HuH-7.5 (cell line): ENCODE data around the gene RBM7.

Experiments
- DNase-seq: peaks from one replicate; pipeline ENCODE4 v3.0.0; 2011; ENCODE audit warnings: low spot score

RBM7 gene, protein sequence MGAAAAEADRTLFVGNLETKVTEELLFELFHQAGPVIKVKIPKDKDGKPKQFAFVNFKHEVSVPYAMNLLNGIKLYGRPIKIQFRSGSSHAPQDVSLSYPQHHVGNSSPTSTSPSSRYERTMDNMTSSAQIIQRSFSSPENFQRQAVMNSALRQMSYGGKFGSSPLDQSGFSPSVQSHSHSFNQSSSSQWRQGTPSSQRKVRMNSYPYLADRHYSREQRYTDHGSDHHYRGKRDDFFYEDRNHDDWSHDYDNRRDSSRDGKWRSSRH

DNA sequence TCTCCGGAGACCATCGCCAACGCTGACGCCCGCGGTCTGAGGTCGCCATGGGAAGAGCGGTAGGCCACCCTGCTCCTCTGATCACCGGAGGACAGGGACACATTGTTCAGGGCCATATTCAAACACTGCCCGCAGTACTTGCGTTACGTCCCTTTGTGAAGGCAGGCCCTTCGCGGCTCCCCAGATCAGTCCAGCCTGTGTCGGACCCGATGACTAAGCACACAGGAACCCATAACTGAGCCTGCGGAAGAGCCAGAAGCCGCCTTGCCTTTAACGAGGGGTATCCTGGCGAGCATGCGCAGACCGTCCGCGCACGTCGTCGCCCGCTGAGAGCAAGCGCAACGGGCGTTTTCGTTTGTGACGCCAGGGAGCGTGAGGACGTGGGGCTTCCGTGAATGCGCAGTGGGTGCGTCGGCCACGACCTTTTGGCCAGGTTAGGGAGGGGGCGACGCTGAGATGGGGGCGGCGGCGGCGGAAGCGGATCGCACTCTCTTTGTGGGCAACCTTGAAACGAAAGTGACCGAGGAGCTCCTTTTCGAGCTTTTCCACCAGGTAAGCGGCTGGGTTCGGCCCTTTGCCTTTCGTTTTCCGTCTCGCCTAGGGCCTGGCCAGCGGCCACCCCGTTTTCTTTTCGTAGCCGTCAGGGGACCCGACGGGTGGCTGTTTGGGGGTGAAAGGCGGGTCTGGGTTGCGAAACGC, at the start of gene RBM7, which contains the start of gene C11orf71:
TSS of gene RBM7 (plus strand) at position 451 of the 699 bp plus-strand sequence. CDS start at position 457, 6 bp downstream.
TSS of gene C11orf71 (minus strand) at position 296 of the 699 bp plus-strand sequence. CDS start at position 116, 180 bp downstream.
- peak; percentile 51 for DNase-seq

DNA sequence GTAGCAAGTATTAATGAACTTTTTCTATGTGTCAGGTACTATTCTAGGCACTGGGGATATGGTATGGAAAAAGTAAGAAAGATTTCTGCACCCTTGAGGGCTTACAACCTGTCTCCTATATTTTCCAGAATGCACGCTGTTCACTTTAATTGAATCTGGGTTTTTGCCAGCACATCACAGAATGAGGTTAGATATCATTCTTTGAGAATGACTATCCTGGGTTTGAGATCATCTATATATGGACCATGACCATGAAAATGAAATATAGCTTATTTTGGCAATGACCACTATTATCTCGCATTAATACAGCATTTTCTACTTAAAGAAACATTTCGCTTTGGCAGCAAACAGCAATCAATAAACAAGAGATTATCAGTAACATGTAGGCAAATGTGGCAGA, 47.0 kb upstream of the RBM7 start:
- DNase-seq = no peak

DNA sequence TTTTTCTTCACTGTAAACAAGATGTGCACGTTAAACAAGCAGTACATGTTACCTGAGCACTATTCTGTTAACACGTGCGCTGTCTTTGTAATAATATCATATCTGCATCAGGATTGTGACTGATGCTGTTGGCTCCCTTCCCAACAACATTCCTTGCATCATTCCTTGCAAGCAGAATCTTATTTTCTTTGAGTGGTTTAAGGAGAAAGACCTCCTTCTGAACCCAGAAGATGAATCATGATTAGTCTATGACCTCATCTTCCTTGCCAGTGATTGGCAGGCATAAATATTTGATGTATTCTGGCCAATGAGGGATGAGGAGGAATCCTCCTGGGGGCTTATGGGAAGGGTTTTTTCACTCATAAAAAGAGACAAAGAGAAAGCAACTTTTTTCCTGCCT, 46.4 kb upstream of the RBM7 start:
- DNase-seq = no peak

DNA sequence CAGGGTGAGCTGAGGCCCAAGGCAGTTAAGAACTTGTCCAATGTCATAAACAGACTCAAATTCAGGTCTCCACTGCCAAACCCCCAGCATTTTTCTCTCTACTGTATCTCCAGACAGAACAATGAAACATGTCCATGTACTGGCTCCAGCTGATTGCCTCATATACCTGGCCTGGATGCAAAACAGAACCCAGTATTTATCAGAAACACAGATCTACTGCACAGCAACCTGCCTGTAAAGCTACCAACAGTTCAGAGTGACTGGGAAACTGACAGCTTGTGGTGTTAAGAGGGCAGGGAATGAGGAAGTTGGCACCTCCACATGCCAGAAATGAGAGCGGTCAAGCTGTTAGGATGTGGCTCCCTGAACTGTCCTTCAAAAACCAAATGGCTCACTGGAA, 41.8 kb upstream of the RBM7 start:
- DNase-seq = no peak

DNA sequence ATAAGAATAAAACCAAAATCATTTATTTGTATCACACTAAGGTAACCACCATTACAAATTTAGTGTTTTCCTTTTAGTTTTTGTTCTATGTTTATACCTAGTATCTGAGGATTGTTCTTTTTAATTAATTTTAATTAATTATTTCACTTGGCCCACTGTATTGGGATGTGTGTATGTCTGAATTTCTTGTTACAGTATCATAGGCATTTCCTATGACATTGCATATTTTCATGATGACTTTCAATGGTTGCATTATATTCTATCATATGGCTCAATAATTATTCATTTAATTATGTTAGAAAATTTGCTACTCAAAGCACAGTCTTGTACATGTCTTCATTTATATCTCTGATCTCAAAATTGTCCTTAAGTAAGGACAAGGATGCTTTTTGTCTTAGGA, 41.1 kb upstream of the RBM7 start:
- no peak for DNase-seq

DNA sequence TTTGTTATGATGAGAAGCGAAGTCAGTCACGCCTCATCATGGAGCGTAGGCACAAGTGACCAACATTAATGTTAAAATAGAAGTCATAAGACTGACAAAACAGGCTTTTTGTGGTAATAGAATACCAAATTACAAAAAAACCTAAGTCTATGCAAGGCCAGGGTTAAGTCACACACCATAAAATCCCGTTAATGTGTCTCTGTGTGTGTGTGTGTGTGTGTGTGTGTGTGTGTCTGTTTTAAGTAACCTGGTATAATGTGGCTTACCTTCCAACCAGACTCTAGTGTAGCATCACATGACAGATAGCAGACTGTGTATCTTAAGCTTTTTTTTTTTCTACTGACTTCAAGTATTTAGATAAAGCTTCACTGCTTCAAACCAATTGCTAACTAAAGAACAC, 38.1 kb upstream of the RBM7 start:
- no peak for DNase-seq

DNA sequence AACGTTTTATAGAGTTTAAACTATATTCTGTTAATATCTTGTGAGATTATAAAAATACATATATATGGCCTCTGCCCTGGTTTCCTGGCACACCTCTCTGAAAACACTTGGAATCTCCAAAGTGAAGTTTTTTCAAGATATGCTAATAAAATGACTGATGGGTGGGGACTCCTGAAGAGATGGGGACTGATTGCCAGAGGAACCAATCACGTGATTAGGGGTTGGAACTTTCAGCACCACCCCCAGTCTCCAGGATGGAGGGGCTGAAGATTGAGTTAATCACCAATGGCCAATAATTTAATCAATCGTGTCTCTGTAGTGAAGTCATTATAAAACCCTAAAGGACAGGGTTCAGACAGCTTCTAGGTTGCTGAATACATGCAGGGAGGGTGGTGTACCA, 37.5 kb upstream of the RBM7 start:
- no peak for DNase-seq

DNA sequence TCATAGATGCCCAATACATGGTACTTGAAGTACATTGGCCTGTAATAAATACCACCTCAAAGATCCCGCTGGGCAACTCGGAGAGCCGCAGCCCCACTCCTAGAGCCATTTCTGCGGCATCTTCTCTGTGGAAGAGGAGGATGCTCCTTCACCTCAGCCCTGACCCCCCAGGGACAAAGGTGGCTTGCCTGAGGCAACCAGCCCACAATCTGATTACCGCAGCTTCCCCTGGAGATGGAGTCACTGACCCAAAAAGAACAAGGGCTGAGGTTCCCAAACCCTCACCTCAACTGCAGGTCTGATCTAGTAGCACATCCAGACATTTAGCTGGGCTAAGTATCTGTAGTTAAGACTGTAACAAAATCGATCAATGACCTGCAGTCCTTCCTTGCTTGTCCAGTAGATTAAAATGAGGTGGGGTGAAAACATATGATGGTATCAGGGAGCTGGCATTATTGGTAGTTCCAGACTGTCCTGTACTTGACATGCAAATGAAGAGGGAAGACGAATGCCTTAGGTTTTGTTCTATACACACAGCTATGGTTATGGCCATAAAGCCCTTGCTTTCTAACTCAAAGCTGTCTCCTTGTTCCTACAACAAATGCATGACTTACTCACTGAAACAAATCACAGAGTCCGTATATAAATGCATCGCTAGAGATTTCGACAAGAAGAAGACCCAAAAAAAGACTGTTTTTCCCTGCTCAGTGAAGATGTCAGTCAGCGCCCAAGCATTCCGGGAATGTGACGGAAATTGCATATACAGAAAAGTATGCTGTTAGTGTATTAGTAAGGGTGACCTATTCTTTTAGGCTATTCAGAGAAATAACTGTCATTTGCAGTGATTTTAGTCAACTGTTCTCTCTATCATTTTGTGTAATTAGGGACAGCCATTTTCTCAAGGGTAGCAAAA, 33.9 kb upstream of the RBM7 start:
- no peak for DNase-seq

DNA sequence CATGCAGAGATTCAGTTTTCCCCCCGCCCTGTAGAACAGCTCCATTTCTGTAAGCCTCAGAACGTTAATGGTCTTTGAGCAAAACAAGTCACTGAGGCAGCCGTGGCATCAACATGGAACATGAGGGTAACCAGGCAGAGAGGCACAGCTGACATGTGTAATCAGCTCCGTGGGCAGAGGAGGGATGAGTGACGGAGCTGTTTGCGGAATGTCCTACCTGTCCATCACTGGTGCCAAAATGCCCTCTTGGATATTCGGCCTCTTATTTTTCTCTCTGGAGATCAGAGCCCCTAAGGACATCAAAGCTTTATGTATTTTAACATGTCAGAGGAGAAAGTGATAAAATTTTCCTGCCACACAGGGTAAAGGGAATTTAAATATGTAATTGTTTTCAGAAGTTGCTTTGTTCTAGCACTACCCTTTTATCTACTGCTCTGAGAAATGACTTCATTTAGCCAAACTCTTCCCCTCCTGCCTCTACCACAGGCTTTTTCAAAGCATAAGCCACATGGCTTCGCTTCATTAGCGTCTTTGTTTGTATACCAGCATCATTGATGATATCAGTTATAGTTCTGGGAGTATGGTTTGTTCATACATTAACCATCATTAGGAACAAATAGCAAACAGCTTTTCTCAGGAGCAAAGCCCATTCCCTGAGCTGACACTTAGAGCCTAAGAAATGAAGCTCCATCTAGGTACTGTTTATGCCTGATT, 33.1 kb upstream of the RBM7 start:
- DNase-seq = no peak

DNA sequence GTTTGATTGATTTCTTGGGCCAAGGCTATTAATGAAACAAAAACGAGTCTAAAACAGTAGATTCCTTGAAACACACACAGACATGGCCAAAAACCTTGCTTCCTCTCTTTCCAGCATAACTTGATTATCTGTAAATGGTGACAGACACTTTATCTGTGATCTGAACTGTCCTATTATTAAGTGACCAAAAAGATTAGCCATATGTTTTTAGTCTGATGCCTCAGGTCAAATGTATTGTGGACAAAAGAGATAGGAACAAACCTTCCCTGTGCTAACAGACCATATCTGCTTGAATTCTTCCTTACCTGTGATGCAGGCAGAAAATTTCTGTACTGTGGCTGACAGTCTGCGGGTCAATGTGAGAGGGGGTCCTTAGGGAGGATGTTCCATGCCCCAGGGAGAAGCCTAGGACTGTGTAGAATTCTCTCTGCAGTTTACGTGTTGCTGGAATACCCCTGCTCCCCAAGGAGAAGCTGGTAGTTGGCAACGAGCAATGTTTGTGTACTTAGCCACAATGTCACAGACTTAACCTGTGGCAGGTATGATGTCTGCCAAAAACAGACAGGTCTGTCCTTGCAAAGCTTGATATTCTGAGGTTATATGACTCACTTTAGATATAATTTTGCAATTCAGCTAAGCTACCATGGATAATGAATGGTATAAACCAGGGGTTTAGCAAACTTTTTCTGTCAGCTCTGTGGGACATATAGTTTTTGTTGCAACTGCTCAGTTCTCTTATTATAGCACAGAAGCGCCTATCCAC, 31.4 kb upstream of the RBM7 start:
- DNase-seq = no peak

DNA sequence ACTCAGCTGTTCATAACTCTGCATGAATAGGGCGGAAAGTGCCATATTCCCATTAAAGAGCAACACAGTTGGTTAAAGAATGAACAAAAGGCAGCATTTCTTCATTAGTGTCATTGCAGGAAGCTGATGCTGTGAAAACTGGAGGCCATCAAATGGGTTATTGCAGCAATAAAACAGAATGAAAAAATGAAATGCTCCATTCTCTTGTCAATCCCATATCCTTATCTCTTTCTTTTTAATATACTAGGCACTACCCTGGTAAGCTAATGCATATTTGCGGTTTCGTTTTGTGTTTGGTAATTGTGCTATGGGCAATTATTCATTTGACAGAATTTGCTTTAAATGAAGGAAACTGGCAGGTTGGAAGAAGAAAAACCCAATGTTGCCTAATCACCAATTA, 25.4 kb upstream of the RBM7 start:
- no peak for DNase-seq

DNA sequence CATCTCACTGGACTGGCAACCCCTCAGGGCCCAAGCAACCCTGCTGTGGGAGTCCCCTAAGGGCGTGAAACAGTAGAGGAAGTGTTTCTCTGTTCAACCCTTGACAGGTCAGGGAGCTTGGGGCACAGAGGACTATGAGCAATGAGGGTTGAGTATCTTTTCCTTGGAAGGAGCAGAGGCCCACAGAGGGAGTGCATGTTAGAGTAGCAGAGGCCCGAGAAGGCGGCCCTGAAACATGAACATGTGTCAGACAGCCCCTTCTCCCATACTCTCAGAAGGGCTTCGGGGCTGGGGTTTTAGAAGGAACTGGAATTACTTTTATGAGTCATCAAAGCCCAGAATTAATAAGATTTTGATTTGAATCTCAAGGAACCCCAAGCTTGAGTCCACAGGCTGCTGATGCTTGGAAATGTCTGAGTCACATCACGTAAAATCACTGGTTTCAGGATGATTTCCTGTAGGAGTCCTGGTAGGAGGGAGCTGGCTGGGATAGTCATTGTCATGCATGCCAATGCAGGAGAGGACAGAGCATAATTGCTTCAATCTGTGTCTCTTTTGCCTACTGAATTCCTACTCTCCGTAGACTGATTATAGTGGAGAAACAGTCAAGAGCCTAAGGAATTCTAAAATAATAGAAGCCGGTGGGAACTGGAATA, 22.7 kb upstream of the RBM7 start:
- no peak for DNase-seq

DNA sequence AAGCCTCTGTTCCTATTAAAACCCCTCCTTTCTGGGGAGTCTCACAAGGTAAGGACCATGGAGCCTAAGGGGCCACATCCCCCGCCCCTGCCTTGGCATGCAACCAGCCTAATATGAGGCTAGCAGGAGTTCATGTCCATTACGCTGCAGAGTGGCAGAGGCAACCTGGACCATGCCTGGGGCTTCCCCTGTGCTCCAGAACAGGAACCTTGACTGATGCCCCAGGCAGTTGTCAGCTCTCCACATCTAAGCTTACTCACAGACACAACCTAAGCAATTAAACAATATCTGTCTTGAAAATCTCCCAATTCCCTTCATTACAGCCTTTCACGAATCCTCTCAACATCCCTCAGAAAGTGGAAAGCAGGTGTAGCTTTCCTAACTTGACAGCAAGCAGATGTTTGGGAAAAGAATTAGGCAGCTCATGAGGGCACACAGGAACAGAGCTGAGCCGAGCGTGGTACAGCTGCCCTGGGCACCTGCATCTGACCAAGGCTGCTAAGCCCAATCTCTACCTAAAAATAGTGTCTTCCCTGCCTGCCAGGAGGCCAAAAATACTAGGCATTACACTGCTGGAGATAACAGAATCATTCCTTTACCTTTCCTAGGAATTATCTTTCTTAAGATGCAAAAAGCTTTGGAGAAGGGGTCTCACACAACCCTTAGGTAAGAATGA, 20.9 kb upstream of the RBM7 start:
- no peak for DNase-seq

DNA sequence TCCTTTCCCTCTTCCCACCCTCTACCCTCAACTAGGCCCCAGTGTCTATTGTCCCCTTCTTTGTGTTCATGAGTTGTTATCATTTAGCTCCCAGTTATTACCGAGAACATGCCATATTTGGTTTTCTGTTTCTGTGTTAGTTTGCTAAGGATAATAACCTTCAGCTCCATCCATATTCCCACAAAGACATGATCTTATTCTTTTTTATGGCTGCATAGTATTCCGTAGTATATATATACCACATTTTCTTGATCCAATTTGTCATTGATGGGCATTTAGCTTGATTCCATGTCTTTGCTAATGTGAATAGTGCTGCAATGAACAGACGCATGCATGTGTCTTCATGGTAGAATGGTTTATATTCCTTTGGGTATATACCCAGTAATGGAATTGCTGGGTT, 18.0 kb upstream of the RBM7 start:
- DNase-seq = no peak

DNA sequence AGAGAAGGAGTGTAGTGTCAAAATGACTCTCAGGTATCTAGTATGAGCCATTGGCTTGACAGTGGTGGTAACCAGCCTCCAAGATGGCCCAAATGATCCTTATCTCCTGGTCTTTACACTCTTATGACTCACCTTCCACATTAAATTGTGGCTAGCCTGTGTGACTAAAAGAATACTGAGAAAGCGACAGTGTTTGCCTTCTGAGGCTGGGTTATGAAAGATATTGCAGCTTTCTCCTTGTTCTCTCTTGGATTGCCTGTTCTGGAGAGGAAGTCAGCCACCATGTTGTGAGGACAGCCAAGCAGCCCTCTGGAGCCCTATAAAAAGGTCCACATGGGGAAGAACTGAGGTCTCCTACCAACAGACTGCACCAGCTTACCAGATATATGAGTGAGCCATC, 16.0 kb upstream of the RBM7 start:
- no peak for DNase-seq

DNA sequence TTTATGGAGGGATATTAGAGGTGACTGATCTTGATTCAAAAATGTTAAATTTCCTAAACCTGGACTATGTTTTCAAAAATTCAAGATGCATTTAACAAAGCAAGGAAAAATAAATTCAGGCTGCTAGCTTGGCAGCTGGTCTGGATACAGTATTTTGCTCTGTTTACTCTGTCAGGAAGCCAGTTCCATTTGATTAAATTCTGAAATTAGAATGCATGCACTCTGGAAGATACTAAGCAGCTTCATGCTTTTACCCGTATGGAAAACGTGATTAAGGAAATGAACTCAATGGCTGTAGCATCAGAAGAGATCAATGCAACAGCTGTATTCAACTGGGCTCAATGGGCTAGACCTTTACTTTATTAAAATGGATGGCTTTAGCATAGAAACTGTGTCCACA, 14.3 kb upstream of the RBM7 start:
- no peak for DNase-seq

DNA sequence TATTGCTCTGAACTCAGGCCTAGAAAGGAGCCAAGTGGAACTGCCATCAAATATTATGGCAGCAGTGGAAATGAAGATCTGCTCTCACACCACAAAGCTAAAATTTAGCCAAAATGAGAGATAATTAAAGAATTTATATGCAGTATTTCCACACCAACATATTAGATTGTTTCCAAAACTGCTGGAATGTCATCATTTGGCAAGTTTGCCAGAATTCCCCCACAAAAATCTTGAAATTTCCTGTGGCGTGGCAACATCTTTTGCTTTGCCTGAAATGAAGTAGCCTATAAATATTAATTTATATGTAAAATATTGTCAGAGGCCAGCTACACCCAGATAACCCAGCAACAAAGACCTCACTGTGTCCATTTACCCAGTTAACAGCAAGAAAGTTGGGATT, 13.9 kb upstream of the RBM7 start:
- no peak for DNase-seq

DNA sequence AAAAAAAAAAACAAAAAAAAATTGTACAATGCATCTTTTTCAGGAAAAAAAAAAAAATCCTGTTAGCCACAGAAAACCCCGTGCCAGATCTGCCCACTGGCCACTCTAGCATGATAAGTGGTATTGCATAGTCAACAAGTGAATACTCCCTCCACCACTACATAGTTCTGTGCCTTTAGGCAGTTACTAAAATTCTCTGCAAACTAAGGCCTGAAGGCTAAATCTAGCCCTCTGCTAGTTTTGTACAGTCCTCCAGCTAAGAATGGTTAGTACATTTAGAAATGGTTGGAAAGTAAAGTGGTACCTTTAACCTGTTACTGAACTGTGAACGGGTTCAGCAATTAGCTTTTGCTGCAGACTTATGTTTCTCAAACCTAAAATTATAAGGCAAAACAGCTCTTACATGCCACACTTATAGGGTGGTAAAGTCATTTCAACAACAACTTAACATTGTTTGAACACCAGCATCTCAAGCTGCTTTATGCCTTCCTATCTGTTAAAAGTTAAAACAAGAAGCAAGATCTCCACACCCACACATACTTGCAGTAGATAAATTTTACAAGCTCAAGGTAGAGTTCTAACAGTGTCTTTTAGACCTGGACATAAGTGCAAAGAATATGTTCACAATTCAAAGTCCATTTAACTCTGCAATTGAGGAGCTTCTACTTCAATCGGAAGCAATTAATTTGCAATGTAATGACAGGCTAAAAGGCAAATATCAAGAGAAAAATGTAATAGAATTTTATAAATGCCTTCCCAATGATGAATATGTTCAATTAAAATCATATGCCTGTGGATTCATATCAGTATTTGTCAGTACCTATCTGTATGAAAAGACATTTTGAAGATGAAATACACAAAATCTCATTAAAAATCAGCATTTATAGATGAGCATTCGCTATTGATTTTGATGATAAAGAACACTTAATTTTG, 7.5 kb upstream of the RBM7 start:
- DNase-seq = no peak

DNA sequence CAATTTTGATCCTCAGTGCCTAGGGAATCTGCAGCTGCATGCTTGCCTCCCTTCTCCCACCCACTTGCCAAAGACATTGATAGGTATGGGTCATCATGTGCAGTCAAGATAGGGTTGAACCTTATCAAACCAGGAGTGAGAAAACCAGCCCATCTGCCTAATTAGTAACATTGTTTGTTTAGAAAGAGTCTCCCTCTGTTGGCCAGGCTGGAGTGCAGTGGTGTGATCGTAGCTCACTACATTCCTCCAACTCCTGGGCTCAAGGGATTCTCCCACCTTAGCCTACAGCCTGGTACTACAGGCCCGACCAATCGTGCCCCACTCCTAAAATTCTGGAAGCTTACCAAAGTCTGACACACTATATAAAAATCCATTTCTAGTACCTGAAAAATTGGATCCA, 4.7 kb upstream of the RBM7 start:
- no peak for DNase-seq
